ENCODE results near the gene PRKG1.

GRCh38 chr10:51956822-51957221 is 882.5 kb downstream of the PRKG1 start:
- TF ChIP-seq EZH2phosphoT487 (IDR thresholded peaks at IDR 0.05; ENCODE audit: borderline replicate concordance, low read length), result no peak
- TF ChIP-seq, protein P1, sequence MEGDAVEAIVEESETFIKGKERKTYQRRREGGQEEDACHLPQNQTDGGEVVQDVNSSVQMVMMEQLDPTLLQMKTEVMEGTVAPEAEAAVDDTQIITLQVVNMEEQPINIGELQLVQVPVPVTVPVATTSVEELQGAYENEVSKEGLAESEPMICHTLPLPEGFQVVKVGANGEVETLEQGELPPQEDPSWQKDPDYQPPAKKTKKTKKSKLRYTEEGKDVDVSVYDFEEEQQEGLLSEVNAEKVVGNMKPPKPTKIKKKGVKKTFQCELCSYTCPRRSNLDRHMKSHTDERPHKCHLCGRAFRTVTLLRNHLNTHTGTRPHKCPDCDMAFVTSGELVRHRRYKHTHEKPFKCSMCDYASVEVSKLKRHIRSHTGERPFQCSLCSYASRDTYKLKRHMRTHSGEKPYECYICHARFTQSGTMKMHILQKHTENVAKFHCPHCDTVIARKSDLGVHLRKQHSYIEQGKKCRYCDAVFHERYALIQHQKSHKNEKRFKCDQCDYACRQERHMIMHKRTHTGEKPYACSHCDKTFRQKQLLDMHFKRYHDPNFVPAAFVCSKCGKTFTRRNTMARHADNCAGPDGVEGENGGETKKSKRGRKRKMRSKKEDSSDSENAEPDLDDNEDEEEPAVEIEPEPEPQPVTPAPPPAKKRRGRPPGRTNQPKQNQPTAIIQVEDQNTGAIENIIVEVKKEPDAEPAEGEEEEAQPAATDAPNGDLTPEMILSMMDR (conservative IDR thresholded peaks at IDR 0.05; ENCODE audit: low read depth, low read length), result no peak
